GM19467 (cell line): Measurements from ENCODE around the gene CRTC1.

ENCODE experiments used
- ATAC-seq: cut with Tn5 transposase; IDR thresholded peaks from one replicate; pipeline ENCODE4 v1.9.1; 2021; ENCODE audit warnings: mild to moderate bottlenecking, moderate library complexity; ENCODE audit not compliant: unreplicated experiment

The CRTC1 gene

GRCh38 chr19:18651733-18652132 lies 31.7 kb upstream of the CRTC1 start:
- no peak for ATAC-seq

- no peak for ATAC-seq
Observed at GRCh38 chr19:18653853-18654252, 29.6 kb upstream of the CRTC1 start.

GRCh38 chr19:18654469-18654868 lies 29.0 kb upstream of the CRTC1 start:
- no peak for ATAC-seq

DNA sequence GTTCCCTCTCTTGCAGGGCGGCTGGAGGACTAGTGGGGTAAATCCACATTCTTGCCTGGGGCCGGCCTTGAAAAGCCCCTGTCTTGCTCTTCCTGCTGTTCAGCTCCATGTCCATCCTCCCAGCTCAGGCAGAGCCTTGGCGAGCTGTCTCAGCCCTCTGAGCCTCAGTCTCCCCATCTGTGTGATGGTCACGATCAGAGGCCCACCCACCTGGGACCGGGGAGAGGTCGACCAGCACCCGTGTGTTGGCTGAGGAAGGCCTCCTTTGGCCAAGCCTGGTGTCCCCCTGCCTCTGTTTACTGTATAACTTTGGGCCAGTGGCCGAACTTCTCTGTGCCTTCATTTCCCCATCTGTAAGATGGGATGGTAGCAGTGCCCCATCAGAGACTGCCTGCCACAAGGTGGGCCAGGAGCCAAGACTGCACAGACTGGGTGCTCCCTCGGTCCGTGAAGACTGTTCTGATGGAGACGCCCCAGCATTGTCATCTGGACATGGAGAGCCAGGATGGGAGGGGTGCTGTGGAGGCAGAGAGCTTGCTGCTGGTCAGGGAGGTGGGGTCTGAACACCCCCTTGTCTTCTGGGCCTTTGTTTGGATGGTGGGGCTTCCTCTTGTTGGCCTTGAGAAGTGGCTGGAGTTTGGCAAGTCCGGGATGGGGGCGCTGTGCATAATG lies 28.2 kb upstream of the CRTC1 start:
- no peak for ATAC-seq

- no peak for ATAC-seq
Observed at GRCh38 chr19:18656337-18657086, 27.0 kb upstream of the CRTC1 start.

DNA sequence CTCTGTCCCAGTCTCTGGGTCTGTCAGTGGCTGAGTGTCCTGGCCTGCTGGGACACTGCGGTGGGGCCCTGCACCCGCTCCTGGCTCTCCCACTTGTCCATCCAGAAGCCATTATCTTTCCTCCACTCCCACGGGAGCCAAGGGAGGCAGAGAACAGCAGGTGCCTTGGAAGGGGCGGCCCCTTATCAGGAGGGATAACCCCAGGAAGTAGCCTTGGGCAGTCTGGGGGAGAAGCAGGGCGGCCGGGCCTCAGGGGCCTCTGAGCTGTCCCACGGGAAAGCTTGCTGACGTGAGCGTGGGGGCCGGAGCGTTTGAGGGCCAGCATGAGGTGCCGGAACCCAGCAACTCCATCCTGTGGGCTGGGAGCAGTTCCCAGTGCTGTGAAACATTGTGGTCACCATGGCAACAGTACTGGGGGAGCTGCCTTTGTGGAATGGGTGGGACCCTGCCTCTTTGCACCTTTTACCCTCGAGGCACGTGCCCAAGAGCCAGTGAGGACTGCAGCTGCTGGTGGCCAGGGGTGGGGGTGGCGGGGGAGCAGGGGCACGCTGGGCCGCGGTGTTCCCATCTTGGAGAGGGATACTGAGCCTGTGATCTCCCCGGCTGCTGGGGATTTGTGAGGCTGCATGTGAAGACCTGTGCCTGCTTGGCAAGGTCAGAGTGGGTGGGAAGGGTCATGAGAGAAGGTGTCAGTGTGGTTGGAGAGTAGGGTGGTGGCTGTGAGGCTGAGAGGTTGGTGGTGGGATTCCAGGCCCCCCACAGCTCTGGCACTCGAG lies 25.7 kb upstream of the CRTC1 start:
- ATAC-seq: no peak

DNA sequence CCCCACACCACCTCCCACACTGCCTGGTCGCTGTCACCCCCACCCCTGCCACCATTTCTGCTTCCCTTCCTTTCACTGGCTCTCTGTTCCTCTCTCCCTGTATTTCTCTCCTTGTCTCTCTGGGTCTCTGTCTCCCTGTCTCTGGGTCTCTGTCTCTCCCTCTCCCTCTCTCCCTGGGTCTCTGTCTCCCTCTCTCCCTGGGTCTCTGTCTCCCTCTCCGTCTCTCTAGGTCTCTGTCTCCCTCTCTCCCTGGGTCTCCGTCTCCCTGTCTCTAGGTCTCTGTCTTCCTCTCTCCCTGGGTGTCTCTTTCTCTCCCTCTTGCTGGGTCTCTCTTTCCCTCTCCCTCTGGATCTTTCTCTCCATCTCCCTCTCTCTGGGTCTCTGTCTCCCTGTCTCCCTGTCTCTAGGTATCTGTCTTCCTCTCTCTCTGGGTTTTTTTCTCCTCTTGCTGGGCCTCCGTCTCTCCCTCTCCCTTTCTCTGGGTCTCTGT lies 25.1 kb upstream of the CRTC1 start:
- ATAC-seq: no peak

- ATAC-seq: no peak
Observed at GRCh38 chr19:18659281-18660050, 24.0 kb upstream of the CRTC1 start.

GRCh38 chr19:18660051-18660910 lies 23.2 kb upstream of the CRTC1 start:
- no peak for ATAC-seq

GRCh38 chr19:18660939-18661670 lies 22.4 kb upstream of the CRTC1 start:
- ATAC-seq: no peak

DNA sequence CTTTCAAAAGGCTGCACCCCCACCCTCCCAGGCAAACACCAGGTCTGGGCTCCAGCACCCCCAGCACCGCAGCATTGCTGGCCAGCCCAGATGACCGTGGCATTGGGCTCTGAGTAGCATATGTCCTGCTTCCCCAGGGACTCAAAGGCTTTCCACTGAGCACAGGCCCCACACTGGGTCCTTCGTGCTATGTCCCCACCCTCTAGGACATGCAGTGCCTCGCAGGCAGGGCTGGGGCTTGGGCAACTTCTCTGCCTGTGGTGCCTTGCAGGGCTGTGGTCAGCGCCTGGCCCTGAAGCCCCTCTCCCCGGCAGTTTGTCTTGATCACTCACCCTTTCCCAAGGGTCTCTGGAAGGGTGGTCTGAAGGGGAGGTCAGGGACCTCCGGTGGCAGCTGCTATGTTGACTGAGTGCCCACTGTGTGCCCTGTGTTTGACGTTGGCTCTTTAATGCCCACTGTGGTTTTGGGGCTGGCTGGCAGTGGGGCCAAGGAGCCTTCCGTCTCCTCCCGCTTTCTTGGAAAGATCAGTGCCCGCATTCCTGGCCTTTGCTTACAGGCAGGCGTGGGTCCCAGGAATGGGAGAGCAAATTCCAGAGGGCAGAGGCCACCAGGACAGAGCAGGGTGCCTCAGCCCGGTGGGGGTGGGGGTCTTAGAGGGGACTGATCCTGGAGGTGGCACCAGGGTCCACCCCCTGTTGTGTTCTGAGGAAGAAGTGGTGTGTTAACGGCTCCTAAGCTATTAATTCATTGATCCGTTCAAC lies 20.3 kb upstream of the CRTC1 start:
- ATAC-seq: no peak

DNA sequence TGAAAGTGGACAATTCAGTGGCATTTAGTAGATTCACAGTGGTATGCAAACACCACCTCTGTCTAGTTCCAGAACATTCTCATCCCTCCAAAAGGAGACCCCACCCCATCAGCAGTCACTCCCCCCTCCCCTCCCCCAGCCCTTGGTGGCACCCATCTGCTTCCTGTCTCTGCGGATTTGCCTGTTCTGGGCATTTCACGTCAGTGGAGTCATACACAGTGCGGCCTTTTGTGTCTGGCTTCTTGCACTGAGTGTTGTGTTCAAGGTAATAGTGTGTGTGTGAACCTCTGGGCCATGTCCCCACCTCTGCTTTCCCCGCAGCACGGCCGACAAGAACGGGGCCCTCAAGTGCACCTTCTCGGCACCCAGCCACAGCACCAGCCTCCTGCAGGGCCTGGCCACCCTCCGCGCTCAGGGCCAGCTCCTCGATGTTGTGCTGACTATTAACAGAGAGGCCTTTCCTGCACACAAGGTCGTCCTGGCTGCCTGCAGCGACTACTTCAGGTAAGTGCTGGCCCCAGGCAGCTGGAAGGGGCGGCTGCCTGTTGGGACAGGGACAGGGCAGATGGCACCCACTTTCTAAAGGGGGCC lies 19.4 kb upstream of the CRTC1 start:
- ATAC-seq: no peak

DNA sequence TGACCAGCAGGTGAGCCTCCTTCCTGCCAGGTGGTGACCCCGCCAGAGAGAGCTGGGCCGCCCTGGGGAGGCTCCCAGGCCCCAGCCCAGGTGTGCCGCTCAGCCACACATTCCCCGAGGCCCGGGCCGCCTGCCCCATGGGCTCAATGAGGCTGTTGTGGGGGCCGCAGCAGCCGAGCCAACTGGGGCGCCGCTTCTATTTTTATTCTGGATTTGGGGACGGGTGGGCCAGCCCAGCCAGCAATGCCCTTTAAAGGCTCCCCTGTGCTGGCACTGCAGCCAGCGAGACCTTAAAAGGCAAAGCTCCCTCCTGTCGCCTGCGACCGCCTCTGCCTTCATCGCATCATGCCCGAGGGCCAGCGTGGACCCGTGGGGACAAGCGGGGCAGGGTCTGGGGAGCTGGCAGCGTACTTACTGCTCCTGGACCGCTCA lies 17.7 kb upstream of the CRTC1 start:
- ATAC-seq: no peak

- ATAC-seq: no peak
Observed at GRCh38 chr19:18666317-18666716, 17.2 kb upstream of the CRTC1 start.

- ATAC-seq: no peak
Observed at GRCh38 chr19:18666784-18667183, 16.7 kb upstream of the CRTC1 start.

- ATAC-seq: no peak
Observed at GRCh38 chr19:18667531-18668251, 15.8 kb upstream of the CRTC1 start.

GRCh38 chr19:18668252-18668631 lies 15.2 kb upstream of the CRTC1 start:
- ATAC-seq: no peak
